GM18861 (cell line): ENCODE data around the gene IL13.

Experiments used
- ATAC-seq: cut with Tn5 transposase; IDR thresholded peaks from one replicate; pipeline ENCODE4 v1.9.1; 2021; ENCODE audit not compliant: unreplicated experiment

IL13 gene

DNA sequence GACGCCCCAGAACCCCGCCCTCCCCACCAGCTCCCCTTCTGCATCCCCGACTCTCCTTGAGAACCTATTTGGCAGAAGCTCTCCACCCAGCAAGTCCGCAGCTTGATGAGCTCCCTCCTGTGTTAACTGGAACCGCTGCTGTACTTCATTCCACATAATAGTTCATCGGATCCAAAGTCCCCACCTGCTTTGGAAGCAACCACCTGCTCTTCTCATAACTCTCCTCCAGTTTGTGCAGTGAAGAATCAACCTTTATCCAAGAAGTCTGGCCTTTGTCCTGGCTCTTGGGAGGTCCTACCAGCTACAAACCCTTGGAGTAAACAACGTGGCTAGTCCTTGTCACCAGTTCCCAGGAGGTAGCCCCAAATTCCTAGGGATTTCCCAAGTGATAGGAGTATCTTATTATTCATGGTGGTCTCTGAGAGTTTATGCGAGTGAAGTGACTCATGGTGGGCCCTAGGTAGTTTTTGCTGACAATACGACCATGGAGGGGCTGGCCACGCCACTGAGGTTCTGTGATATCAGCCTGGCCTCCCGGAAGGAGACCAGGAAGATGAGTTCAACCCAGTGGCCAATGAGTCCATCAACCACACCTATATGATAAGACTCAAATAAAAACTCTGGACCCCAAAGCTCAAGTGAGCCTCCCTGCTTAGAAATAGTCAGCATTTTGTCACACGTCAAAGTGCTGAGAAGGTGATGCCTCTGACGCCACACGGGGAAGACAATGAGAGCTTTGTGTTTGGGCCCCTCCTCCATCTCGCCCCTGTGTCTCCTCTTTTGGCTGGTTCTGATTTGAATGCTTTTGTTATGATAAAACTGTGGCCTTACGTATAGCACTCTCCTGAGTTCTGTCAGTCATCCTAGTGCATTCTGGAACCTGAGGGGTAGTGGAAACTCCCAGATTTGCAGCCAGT is 12.3 kb downstream of the IL13 start:
- no peak for ATAC-seq

DNA sequence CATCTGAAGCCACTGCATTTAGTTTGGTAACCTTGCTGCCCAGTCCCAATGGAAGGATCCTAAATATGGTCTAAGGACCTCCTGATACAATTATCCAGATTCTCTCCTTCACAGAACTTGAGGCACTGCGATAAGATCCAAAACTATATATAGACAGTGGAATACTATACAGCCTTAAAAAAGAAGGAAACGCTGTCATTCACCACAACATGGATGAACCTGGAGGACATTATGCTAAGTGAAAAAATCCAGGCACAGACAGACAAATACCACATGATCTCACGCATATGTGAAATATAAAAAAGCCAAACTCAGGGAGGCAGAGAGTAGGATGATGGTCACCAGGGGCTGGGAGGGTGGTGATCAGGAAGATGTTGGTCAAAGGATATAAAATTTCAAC is 13.0 kb downstream of the IL13 start:
- no peak for ATAC-seq

DNA sequence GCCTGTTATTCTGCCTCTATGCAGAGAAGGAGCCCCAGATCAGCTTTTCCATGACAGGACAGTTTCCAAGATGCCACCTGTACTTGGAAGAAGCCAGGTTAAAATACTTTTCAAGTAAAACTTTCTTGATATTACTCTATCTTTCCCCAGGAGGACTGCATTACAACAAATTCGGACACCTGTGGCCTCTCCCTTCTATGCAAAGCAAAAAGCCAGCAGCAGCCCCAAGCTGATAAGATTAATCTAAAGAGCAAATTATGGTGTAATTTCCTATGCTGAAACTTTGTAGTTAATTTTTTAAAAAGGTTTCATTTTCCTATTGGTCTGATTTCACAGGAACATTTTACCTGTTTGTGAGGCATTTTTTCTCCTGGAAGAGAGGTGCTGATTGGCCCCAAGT is 15.5 kb downstream of the IL13 start:
- no peak for ATAC-seq

- no peak for ATAC-seq
Observed at GRCh38 chr5:132673939-132674630, 16.1 kb downstream of the IL13 start, which contains the start of gene IL4. IL4 (plus strand) TSS chr5:132673989; CDS start chr5:132674051, 62 bp downstream.

DNA sequence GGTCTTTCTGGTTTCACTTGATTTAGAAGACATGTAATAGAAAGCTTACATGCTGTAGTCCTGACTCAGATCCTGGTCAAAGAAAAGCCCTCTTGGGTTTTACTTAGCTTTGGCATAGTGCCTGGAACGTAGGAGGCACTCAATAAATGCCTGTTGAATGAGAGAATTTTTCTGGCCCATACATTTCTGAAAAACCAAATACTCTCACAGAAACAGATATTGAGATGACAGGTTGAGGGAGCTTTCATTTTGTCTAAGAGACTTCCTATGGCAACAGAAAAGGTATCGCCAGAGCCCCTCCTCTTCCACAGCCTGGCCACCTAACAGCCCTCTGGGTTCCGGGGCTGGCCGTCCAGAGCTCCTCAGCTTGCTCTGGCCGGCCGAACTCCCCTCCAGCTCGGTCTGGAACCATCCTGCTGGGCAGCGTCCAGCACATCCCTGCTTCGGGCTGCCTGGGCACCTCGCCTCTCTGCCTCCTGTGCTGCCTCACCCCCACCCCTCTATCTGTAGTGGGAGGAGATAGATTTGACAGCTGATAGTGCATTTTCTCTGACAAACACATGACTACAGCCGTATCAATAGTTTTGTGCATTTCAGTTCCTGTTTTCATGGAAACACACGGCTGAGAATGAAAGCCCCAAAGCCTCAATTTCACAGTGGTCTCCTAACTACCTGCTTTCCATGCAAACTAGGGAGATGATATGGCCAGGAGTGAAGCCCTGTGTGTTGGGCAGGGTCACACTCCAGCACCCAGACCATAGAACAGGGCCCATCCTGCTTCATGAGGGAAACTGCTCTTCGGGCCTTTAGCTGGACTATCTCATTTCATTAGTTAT is 16.9 kb downstream of the IL13 start:
- peak; percentile 69 for ATAC-seq

GRCh38 chr5:132675936-132676689 is 18.1 kb downstream of the IL13 start:
- ATAC-seq = no peak

DNA sequence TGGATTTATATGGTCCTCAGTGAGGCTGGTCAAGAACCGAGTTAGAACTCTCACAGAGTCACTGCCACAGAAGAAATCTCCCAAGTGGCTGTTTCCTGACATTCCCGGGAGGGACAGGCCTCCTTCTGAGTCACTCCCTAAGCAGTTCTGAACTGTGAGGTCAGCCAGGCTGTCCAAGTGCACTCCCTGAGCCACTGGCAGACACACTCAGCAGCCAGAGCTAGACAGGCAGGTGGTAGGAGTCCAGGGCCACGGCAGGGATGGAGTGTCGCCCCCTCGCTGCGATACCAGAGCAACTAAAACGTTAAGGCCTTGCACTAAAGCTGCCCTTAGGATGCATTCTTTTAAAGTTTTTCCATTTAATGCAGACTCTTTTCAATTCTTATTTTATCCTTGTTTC is 19.2 kb downstream of the IL13 start:
- ATAC-seq = no peak

DNA sequence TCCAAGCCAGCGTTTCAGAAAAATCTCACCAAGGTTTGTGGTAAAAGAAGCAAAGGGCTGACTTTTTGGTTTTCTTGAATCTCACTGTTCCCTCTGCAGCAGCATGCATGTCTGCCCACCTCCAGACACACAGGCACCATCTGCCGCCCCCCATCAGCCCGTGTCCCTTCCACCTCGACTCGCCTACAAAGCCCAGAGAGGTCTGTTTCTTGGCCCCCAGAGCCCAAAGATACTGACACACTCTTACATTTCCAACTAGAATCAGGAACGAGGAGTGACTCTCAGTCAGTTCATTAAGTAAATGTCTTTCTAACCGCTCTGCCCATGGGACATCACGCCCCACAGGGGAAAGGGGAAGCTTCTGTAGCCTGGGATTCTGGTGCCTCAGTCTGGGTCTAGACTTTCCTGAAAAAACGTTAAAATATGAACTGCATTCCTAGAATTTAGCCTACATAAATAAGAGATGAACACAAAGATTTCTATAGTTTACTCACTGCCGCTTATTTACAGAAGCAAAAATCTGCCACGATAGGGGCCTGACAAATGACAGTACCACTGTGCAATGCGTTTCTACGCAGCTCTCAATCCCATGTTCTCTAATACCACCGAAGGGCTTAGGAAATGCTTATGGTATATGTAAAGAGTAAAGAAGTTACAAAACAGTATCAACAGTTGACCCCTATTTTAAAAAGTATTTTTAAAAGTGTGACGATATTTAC is 19.9 kb downstream of the IL13 start:
- no peak for ATAC-seq

GRCh38 chr5:132678735-132679134 is 20.8 kb downstream of the IL13 start:
- ATAC-seq = no peak

DNA sequence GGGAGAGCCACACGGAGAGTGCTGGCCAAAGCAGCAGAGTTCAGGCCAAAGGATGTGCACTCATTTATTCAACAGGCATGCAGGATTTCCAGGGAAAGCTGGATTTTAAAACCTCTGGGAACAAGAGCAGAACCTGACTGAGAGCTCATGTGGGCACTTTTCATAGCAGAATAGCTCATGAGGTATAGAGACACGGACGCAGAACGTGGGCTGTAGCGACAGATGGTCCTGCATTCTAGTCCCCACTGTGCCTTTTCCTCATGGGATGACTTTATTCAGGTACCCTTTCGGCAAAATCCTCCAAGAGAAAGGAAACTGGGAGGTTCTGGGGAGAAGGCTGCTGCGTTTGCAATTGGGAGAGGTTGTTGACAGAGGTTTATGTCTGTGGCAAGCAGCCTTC is 21.2 kb downstream of the IL13 start:
- no peak for ATAC-seq

DNA sequence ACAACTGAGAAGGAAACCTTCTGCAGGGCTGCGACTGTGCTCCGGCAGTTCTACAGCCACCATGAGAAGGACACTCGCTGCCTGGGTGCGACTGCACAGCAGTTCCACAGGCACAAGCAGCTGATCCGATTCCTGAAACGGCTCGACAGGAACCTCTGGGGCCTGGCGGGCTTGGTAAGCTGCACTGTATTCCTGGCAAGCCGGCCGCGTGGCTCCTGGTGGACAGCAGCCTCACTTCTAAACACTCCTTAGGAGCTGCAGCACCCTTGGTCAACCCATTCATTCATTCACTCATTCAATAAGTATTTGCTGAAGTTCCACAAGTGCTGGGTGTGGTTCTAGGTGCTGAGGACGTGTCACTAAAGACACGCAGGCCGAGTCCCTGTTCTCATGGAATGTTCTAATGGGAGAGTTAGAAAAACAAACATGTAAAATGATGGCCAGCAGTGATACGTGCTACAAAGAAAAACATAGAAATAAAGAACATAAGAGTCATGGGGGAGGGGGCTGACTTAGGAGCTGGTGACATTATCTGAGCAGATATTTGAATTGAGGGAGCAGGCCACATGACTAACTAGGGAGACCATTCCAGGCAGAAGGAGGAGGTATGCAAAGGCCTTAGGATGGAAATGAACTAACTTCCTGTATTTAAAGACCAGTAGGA is 21.9 kb downstream of the IL13 start:
- ATAC-seq = no peak

DNA sequence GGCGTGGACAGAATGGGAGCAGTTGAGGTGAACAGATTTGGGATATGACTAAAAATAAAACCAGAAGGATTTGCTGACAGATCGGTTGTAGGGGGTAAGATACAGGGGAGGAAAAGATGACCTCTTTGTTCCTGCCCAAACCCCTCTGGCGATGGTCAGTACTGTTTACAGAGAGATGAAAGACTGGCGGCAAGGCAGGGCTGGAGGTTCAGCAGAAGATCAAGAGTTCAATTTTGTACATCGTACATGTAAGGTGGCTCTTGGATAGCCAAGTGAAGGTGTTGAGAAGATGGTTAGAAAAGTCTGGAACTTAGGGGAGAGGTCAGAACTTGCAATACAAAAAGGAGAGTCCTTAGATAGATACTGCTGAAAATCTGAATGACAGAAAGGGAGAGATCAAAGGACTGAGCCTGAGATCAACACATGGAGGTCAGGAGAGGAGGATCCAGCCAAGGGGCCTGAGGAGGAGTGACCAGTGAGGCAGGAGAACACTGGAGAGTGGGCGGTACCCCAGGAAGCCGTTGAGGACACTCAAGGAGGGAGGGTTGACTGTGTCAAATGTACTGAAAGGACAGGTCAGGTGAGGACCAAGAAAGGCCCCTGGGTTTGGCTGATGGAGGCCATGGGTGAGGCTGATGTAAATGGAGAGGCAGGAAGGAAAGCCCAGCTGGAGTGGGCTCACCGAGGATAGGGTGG is 23.0 kb downstream of the IL13 start:
- ATAC-seq = no peak

DNA sequence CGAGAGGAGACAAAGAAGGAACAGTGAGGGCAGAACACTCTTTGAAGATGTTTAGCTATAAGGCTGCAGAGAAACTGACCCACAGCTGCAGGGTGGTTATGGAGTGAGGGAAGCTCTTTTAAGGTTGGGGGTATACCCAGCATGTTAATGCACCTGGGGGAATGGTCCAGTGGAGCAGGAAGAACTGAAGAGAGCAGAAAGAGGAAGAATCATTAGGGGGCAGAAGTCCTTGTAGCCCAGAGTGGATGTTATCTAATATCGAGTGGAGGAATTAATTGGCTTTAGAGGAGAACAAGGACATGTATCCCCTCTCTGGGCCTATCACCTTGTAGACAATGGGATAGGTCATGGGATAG is 23.5 kb downstream of the IL13 start:
- no peak for ATAC-seq

DNA sequence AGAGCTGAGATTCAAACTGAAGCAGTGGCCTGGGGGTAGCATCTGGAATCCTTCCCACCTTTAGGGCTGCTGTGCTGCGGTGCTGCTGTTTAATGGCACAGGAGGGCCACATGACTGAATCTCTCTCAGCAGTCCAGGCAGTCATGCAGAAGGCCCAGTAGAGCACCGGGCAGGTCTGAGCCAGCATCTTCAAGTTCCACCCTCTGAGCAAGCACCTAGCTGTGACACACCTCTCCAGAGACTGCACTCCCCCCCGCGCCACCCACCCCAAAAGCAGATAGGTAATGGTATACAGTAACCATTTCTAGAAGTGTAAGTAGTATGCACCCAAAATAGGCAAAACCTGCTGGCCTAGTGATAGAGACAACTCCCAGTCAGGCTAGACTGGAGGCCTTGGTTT is 24.0 kb downstream of the IL13 start:
- no peak for ATAC-seq

DNA sequence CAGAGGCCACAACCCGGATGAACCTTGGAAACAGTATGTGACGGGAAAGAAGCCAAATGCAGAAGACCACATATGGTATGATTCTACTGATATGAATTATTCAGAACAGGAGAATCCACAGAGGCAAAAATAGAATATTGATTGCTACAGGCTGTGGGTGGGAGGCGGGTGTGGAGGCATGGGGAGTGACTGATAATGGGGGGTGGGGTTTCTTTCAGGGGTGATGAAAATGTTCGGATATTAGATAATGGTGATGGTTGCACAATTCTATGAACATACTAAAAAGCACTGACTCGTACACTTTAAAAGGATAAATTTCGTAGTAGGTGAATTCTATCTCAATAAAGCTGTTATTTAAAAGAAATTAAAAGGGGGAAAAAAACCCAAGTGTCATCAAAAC is 26.5 kb downstream of the IL13 start:
- no peak for ATAC-seq

DNA sequence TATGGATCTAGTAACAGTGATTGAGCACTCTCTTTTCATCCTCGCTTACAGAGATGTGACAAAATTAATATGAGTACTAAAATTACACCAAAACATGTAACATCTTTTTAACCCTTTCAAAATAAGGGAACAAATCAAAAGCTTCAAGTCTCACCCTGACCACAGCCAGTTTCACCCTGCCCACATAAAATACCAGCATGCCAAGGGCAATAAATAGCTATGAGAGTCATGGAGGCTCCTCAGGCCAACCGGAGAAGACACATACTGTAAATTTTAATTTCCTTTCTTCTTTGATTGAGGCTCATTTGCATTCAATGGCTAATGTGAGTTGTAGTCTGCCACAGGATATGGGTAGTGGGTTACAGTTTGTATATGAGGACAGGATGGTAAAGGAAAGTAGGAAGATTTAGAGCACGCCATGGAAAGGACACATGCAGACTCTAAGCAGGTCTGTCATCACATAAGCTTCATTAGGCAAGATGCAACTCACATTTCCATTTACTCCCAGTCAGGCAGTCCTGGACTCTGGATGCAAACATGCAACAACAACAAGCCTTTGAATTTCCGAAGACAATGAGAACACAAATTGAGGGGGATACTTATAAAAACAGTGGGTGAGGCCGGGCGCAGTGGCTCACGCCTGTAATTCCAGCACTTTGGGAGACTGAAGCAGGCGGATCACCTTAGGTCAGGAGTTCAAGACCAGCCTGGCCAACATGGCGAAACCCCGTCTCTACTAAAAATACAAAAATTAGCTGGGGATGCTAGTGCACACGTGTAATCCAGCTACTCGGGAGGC is 27.1 kb downstream of the IL13 start:
- ATAC-seq = no peak

DNA sequence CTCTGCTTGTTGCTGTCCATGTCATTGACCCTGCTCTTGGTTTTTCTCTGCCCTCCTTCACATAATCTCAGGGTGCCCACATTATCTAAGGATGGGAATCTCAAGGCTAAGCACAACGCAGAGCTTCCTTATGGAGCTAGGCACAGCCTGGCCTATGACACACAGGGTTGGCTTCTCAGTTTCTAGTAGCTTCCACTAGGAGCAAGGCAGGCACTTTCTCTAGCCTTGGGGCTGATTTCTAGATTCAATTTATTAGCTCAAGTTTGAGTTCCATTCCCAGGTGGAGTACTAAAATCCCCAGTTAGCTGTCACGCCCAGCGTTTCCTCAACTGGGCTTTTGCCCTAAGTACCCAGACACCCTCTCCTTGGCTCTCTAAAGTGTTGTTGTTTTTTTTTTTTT is 28.2 kb downstream of the IL13 start:
- no peak for ATAC-seq

DNA sequence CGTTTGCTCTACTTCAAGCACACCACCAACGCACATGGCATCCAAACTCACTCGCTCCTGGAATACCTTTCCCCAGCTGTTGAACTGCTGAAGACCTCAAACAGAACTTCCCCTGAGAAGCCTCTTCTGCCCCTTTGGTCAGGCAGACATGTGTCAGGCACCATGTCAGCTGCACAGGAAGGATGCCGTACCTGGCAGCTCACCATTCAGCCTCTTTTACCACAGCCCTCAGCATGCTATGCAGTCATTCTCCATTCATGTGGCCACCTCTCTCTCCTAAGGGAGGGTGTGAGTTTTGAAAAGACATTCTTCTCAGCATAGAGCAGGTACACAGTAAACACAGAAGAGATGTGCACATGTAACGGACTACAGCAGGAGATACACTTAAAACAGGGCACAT is 30.0 kb downstream of the IL13 start:
- no peak for ATAC-seq
